ENCODE measurements around the gene FGF1.

FGF1 gene

GRCh38 chr5:142655339-142656267 lies 30.3 kb downstream of the FGF1 start (continued):
- TF ChIP-seq ZFP41 (tag by site-specific recombination; IDR thresholded peaks at IDR 0.05; ENCODE audit: borderline replicate concordance) (no peak), ZNF394 (tag by site-specific recombination; IDR thresholded peaks at IDR 0.05; ENCODE audit: borderline replicate concordance) (no peak), ZNF600 (tag by site-specific recombination; IDR thresholded peaks at IDR 0.05) (0 out of 2 replicates have a peak, but pooled peaks have one; percentile 39), BCL11A (tag by site-specific recombination; IDR thresholded peaks at IDR 0.05; ENCODE audit: low read depth) (no peak), REPIN1 (tag by site-specific recombination; IDR thresholded peaks at IDR 0.05; ENCODE audit: low read depth) (no peak), OSR2 (tag by site-specific recombination; IDR thresholded peaks at IDR 0.05) (no peak), KLF17 (tag by site-specific recombination; IDR thresholded peaks at IDR 0.05) (no peak), KLF9 (tag by site-specific recombination; IDR thresholded peaks at IDR 0.05; ENCODE audit: low read depth) (no peak), ZNF777 (tag by site-specific recombination; IDR thresholded peaks at IDR 0.05; ENCODE audit: borderline replicate concordance) (no peak), HOXA7 (CRISPR knock-in tag; IDR thresholded peaks at IDR 0.05; ENCODE audit: borderline replicate concordance) (no peak), ZNF518A (tag by site-specific recombination; conservative IDR thresholded peaks at IDR 0.05; ENCODE audit: low read depth) (no peak), ZNF521 (tag by site-specific recombination; IDR thresholded peaks at IDR 0.05) (no peak), ZNF692 (tag by site-specific recombination; IDR thresholded peaks at IDR 0.05) (peak; percentile 29; the same call in 1 of the 2 replicates), ZNF114 (tag by site-specific recombination; IDR thresholded peaks at IDR 0.05) (no peak), ZNF488 (tag by site-specific recombination; IDR thresholded peaks at IDR 0.05) (no peak), ZNF76 (tag by site-specific recombination; IDR thresholded peaks at IDR 0.05; ENCODE audit: borderline replicate concordance, low read depth) (no peak)
- TF ChIP-seq, protein P1, sequence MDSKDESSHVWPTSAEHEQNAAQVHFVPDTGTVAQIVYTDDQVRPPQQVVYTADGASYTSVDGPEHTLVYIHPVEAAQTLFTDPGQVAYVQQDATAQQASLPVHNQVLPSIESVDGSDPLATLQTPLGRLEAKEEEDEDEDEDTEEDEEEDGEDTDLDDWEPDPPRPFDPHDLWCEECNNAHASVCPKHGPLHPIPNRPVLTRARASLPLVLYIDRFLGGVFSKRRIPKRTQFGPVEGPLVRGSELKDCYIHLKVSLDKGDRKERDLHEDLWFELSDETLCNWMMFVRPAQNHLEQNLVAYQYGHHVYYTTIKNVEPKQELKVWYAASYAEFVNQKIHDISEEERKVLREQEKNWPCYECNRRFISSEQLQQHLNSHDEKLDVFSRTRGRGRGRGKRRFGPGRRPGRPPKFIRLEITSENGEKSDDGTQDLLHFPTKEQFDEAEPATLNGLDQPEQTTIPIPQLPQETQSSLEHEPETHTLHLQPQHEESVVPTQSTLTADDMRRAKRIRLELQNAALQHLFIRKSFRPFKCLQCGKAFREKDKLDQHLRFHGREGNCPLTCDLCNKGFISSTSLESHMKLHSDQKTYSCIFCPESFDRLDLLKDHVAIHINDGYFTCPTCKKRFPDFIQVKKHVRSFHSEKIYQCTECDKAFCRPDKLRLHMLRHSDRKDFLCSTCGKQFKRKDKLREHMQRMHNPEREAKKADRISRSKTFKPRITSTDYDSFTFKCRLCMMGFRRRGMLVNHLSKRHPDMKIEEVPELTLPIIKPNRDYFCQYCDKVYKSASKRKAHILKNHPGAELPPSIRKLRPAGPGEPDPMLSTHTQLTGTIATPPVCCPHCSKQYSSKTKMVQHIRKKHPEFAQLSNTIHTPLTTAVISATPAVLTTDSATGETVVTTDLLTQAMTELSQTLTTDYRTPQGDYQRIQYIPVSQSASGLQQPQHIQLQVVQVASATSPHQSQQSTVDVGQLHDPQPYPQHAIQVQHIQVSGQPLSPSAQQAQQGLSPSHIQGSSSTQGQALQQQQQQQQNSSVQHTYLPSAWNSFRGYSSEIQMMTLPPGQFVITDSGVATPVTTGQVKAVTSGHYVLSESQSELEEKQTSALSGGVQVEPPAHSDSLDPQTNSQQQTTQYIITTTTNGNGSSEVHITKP (tag by site-specific recombination; IDR thresholded peaks at IDR 0.05), result no peak
- TF ChIP-seq, protein P2, sequence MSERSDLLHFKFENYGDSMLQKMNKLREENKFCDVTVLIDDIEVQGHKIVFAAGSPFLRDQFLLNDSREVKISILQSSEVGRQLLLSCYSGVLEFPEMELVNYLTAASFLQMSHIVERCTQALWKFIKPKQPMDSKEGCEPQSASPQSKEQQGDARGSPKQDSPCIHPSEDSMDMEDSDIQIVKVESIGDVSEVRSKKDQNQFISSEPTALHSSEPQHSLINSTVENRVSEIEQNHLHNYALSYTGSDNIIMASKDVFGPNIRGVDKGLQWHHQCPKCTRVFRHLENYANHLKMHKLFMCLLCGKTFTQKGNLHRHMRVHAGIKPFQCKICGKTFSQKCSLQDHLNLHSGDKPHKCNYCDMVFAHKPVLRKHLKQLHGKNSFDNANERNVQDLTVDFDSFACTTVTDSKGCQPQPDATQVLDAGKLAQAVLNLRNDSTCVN (tag by site-specific recombination; optimal IDR thresholded peaks at IDR 0.05), result no peak
- TF ChIP-seq, protein P3, sequence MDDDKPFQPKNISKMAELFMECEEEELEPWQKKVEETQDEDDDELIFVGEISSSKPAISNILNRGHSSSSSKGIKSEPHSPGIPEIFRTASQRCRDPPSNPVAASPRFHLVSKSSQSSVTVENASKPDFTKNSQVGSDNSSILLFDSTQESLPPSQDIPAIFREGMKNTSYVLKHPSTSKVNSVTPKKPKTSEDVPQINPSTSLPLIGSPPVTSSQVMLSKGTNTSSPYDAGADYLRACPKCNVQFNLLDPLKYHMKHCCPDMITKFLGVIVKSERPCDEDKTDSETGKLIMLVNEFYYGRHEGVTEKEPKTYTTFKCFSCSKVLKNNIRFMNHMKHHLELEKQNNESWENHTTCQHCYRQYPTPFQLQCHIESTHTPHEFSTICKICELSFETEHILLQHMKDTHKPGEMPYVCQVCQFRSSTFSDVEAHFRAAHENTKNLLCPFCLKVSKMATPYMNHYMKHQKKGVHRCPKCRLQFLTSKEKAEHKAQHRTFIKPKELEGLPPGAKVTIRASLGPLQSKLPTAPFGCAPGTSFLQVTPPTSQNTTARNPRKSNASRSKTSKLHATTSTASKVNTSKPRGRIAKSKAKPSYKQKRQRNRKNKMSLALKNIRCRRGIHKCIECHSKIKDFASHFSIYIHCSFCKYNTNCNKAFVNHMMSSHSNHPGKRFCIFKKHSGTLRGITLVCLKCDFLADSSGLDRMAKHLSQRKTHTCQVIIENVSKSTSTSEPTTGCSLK (tag by site-specific recombination; IDR thresholded peaks at IDR 0.05), result no peak
